Measurements from ENCODE around the gene COMMD2. TPM values are rescaled to one million over a fixed set of nuclear protein-coding genes. Genes with fewer than 3 reads are reported as not detected.

COMMD2 gene
- total RNA-seq, 3 donors from 2014 or later (not counting 1 experiment from before 2014, with no cell fraction given): 39.9 to 42.9 (median 40.0) TPM

- intact Hi-C loops (cut with micrococcal nuclease): no loop called here
- no peaks in the 10 kb centered on the region for H3K36me3 ChIP-seq (ENCODE audit: control insufficient read depth, insufficient read depth, low read length)
- Mint-ChIP-seq H3K9me3 (peaks cover 0 to 3% of the 10 kb centered on the region in 2 donors), H3K4me1 (no peaks in the 10 kb centered on the region), H3K36me3 (no peaks in the 10 kb centered on the region), H3K27me3 (ENCODE audit: low read depth in 2 of 2) (no peaks in the 10 kb centered on the region), H3K27ac (no peak overlapping the region), H3K4me3 (no peak overlapping the region)
- TF ChIP-seq, protein P1, sequence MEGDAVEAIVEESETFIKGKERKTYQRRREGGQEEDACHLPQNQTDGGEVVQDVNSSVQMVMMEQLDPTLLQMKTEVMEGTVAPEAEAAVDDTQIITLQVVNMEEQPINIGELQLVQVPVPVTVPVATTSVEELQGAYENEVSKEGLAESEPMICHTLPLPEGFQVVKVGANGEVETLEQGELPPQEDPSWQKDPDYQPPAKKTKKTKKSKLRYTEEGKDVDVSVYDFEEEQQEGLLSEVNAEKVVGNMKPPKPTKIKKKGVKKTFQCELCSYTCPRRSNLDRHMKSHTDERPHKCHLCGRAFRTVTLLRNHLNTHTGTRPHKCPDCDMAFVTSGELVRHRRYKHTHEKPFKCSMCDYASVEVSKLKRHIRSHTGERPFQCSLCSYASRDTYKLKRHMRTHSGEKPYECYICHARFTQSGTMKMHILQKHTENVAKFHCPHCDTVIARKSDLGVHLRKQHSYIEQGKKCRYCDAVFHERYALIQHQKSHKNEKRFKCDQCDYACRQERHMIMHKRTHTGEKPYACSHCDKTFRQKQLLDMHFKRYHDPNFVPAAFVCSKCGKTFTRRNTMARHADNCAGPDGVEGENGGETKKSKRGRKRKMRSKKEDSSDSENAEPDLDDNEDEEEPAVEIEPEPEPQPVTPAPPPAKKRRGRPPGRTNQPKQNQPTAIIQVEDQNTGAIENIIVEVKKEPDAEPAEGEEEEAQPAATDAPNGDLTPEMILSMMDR (IDR thresholded peaks at IDR 0.05): no peak
- no peaks in the 10 kb centered on the region for H3K27me3 ChIP-seq (ENCODE audit: control insufficient read depth, insufficient read depth, low read length)
- 94% methylated on average over 2 of the region's 2 CpGs for WGBS (ENCODE audit: insufficient coverage)
- no peak overlapping the region for H3K4me3 ChIP-seq (ENCODE audit: low read length)
- H3K27ac ChIP-seq (ENCODE audit: low read length): no peak overlapping the region
- H3K4me1 ChIP-seq (ENCODE audit: control insufficient read depth, insufficient read depth, low read length): no peaks in the 10 kb centered on the region
- ATAC-seq (no peak), DNase-seq (no peak)
- H3K9me3 ChIP-seq (ENCODE audit: control insufficient read depth, insufficient read depth, low read length): peaks cover 4% of the 10 kb centered on the region
Observed at GRCh38 chr3:149703466-149703865, 48.8 kb downstream of the COMMD2 start.

- TF ChIP-seq, protein P1 (IDR thresholded peaks at IDR 0.05): no peak
- Mint-ChIP-seq H3K27ac (no peak overlapping the region), H3K9me3 (peaks cover 0 to 3% of the 10 kb centered on the region in 2 donors), H3K27me3 (ENCODE audit: low read depth in 2 of 2) (no peaks in the 10 kb centered on the region), H3K4me1 (no peaks in the 10 kb centered on the region), H3K36me3 (no peaks in the 10 kb centered on the region), H3K4me3 (no peak overlapping the region)
- H3K4me3 ChIP-seq (ENCODE audit: low read length): no peak overlapping the region
- WGBS (ENCODE audit: insufficient coverage): 82% methylated on average over 2 of the region's 4 CpGs
- no peaks in the 10 kb centered on the region for H3K4me1 ChIP-seq (ENCODE audit: control insufficient read depth, insufficient read depth, low read length)
- DNase-seq: peak in 1 of 2 donors; percentile 2
- intact Hi-C loops (cut with micrococcal nuclease): no loop called here
- H3K27me3 ChIP-seq (ENCODE audit: control insufficient read depth, insufficient read depth, low read length): no peaks in the 10 kb centered on the region
- H3K27ac ChIP-seq (ENCODE audit: low read length): no peak overlapping the region
- H3K9me3 ChIP-seq (ENCODE audit: control insufficient read depth, insufficient read depth, low read length): peaks cover 10% of the 10 kb centered on the region
- H3K36me3 ChIP-seq (ENCODE audit: control insufficient read depth, insufficient read depth, low read length): no peaks in the 10 kb centered on the region
- ATAC-seq: no peak
Observed at GRCh38 chr3:149702691-149703441, 49.4 kb downstream of the COMMD2 start.

DNA sequence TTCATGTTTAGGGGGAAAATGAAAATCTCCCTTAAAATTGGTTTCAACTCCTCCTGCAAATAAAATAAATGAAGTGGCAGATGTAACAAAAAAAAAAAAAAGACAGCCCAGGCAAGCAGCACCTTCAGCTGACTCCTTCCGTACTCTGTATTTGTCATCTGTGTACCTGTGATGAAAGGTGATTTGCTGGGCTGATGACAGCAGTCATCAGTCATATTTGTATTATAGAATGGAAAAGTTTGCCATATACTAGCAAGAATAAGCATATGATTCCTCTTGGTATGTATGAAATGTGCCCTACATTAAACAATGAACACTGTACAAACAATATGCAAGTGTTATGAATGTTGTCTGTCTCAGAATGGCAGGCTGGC is 50.3 kb downstream of the COMMD2 start:
- no peak overlapping the region for H3K27ac ChIP-seq (ENCODE audit: low read length)
- DNase-seq: peak in 1 of 2 donors; percentile 16
- ATAC-seq: no peak

More for the DNA sequence above, 50.3 kb downstream of the COMMD2 start:
- Mint-ChIP-seq H3K9me3 (peaks cover 0 to 3% of the 10 kb centered on the region in 2 donors), H3K4me3 (no peak overlapping the region), H3K27me3 (ENCODE audit: low read depth in 2 of 2) (no peaks in the 10 kb centered on the region), H3K36me3 (no peaks in the 10 kb centered on the region), H3K27ac (no peak overlapping the region), H3K4me1 (no peaks in the 10 kb centered on the region)
- H3K4me1 ChIP-seq (ENCODE audit: control insufficient read depth, insufficient read depth, low read length): no peaks in the 10 kb centered on the region
- 100% methylated on average over 1 of the region's 1 CpG for WGBS (ENCODE audit: insufficient coverage)
- H3K4me3 ChIP-seq (ENCODE audit: low read length): no peak overlapping the region
- intact Hi-C loops (cut with micrococcal nuclease): no loop called here
- TF ChIP-seq, protein P1 (IDR thresholded peaks at IDR 0.05): no peak
- no peaks in the 10 kb centered on the region for H3K27me3 ChIP-seq (ENCODE audit: control insufficient read depth, insufficient read depth, low read length)
- H3K36me3 ChIP-seq (ENCODE audit: control insufficient read depth, insufficient read depth, low read length): no peaks in the 10 kb centered on the region
- peaks cover 12% of the 10 kb centered on the region for H3K9me3 ChIP-seq (ENCODE audit: control insufficient read depth, insufficient read depth, low read length)
